Thoracic aorta (tissue), 2 donors: ENCODE results near the gene HBG2. TPM values are rescaled to one million over a fixed set of nuclear protein-coding genes. Genes with fewer than 3 reads are reported as not detected.

Experiments used
- ATAC-seq: fragments of 150-250 bp; one replicate; pipeline ENCODE4 v1.8.0; 2017; ENCODE audit warnings: low read depth; ENCODE audit not compliant: insufficient number of reproducible peaks, low FRiP score
- DNase-seq: peaks from one replicate; pipeline ENCODE4 v3.0.0-alpha.2; 2020; ENCODE audit warnings: low spot score
- H3K27ac ChIP-seq, 2 donors: fragments of 200-600 bp; sonication (generic); 1 replicate in 1 of 2; 2 replicates in 1 of 2; pipeline ENCODE4 v1.5.1; 2016; ENCODE audit warnings: mild to moderate bottlenecking in 2 of 2, moderate library complexity in 2 of 2
- H3K27me3 ChIP-seq: fragments of 200-600 bp; sonication (generic); replicated peaks from 2 replicates; pipeline ENCODE4 v1.6.0; 2016; ENCODE audit warnings: mild to moderate bottlenecking; ENCODE audit not compliant: insufficient read depth
- H3K36me3 ChIP-seq: fragments of 200-600 bp; sonication (generic); one replicate; pipeline ENCODE4 v1.5.1; 2016
- H3K4me1 ChIP-seq, 2 donors: fragments of 200-600 bp; sonication (generic); 1 replicate in 1 of 2; 2 replicates in 1 of 2; pipeline versions ENCODE4 v1.5.1 to v1.6.0; 2016; ENCODE audit warnings: low read depth in 2 of 2, mild to moderate bottlenecking in 1 of 2; ENCODE audit not compliant: control insufficient read depth in 1 of 2
- H3K4me3 ChIP-seq: fragments of 200-600 bp; sonication (generic); 2 replicates; pipeline ENCODE4 v1.5.1; 2016; ENCODE audit warnings: mild to moderate bottlenecking
- H3K9me3 ChIP-seq: fragments of 200-600 bp; sonication (generic); 2 replicates; pipeline ENCODE4 v1.5.1; 2016
- total RNA-seq, 2 donors: library from RNA; depleted of rRNA; stranded (reverse); fragments of >200 nt; gene quantifications; one replicate each; pipeline versions ENCODE4 v1.1.0 to v1.2.3, GENCODE V29; 2016
- TF ChIP-seq, protein P1 (sequence below): fragments of 200-600 bp; sonication (generic); IDR thresholded peaks from one replicate; pipeline ENCODE4 v1.5.1; 2019; ENCODE audit warnings: antibody characterized with exemption

The HBG2 gene
- total RNA-seq, 2 donors from 2014 or later, result not detected

DNA sequence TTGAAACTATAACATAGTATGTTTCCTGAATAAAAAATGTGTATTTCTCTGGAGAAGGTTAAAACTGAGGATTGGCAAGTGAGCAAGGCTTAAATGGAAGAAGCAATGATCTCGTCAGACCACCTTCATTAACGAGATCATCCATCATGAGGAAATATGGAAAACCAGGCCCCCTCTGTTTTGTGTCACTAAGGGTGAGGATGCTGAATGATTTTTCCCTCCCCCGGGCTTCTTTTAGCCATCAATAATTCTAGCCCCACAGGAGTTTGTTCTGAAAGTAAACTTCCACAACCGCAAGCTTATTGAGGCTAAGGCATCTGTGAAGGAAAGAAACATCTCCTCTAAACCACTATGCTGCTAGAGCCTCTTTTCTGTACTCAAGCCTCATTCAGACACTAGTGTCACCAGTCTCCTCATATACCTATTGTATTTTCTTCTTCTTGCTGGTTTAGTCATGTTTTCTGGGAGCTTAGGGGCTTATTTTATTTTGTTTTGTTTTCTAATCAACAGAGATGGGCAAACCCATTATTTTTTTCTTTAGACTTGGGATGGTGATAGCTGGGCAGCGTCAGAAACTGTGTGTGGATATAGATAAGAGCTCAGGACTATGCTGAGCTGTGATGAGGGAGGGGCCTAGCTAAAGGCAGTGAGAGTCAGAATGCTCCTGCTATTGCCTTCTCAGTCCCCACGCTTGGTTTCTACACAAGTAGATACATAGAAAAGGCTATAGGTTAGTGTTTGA, 21.0 kb upstream of the HBG2 start:
- no peak for DNase-seq
- H3K27me3 ChIP-seq, result no peaks in the 10 kb centered on the region
- ATAC-seq, result no peak
- TF ChIP-seq, protein P1, sequence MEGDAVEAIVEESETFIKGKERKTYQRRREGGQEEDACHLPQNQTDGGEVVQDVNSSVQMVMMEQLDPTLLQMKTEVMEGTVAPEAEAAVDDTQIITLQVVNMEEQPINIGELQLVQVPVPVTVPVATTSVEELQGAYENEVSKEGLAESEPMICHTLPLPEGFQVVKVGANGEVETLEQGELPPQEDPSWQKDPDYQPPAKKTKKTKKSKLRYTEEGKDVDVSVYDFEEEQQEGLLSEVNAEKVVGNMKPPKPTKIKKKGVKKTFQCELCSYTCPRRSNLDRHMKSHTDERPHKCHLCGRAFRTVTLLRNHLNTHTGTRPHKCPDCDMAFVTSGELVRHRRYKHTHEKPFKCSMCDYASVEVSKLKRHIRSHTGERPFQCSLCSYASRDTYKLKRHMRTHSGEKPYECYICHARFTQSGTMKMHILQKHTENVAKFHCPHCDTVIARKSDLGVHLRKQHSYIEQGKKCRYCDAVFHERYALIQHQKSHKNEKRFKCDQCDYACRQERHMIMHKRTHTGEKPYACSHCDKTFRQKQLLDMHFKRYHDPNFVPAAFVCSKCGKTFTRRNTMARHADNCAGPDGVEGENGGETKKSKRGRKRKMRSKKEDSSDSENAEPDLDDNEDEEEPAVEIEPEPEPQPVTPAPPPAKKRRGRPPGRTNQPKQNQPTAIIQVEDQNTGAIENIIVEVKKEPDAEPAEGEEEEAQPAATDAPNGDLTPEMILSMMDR, result no peak
- no peaks in the 10 kb centered on the region for H3K9me3 ChIP-seq
- no peaks in the 10 kb centered on the region for H3K4me1 ChIP-seq
- no peak overlapping the region for H3K4me3 ChIP-seq
- no peak overlapping the region for H3K27ac ChIP-seq
- no peaks in the 10 kb centered on the region for H3K36me3 ChIP-seq

DNA sequence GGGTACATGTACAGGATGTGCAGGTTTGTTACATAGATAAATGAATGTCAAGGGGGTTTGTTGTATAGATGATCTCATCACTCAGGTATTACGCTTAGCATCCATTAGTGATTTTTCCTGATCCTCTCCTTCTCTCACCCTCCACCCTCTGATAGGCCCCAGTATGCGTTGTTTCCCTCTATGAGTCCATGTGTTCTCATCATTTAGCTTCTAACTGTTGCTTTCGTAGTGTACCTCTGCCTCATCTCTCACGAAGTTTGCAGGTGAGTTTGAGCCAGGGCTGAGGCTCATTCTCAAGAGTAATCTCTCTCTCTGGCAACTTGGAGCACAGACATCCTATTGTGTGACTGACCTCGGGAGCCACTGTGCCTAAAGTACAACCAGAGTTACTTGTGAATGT, 19.8 kb upstream of the HBG2 start:
- DNase-seq, result no peak
- TF ChIP-seq, protein P1, result no peak
- Histone ChIP-seq H3K36me3 (no peaks in the 10 kb centered on the region), H3K9me3 (no peaks in the 10 kb centered on the region), H3K27ac (no peak overlapping the region), H3K27me3 (no peaks in the 10 kb centered on the region), H3K4me3 (no peak overlapping the region), H3K4me1 (no peaks in the 10 kb centered on the region)
- no peak for ATAC-seq

DNA sequence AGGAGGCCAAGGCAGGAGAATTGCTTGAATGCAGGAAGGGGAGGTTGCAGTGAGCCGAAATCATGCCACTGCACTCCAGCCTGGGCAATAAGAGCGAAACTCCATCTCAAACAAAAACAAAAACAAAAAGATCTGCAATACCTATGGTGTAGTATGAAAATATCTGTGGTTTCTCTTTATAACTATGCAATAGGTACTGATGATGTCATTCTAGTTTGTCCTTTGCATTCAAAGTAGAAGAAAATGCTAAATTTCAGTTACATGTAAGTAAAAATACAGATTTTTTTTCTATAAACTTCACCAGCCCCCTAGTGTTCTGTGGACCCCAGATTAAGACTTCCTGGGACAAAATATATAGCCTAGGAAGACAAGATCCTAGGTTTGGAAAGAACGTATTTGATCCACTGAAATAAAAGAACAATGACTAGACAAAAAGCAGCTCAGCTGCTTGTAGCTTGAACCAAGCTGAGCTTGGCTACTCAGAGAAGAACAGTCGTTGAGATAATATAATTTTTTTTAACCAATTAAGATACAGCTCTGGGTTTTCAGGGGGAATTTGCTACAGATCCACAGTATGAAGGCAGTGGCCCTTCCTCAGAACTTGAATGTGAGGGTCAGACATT, 17.9 kb upstream of the HBG2 start:
- no peak overlapping the region for H3K27ac ChIP-seq
- no peak overlapping the region for H3K4me3 ChIP-seq
- H3K4me1 ChIP-seq, result no peaks in the 10 kb centered on the region
- H3K27me3 ChIP-seq, result no peaks in the 10 kb centered on the region
- no peak for ATAC-seq
- TF ChIP-seq, protein P1, result no peak
- no peaks in the 10 kb centered on the region for H3K36me3 ChIP-seq
- H3K9me3 ChIP-seq, result no peaks in the 10 kb centered on the region
- DNase-seq, result no peak

DNA sequence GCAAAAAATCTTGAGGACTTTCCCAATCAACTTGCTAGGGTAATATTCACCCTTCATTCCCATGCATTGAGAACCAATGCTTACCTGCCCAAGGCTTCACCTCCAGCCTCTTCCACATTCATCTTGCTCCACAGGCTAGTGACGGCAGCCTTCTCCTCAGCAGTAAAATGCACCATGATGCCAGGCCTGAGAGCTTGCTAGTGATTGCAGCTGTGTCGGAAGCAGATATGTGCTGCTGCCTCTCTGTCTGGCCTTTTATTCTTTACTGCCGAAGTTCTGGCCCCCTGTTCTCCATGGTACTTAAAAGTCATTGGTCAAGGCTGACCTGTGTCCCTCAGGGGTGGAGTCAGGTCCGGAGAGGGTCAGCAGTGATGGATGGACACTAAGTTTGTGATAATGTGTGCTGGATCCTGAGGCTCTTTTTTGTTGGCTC, 15.2 kb upstream of the HBG2 start, which contains the start of gene HBE1:
TSS of gene HBE1 (minus strand) at position 231 of the 433 bp plus-strand sequence. CDS start at position 176, 55 bp downstream.
- DNase-seq (no peak), ATAC-seq (no peak)
- TF ChIP-seq, protein P1, result no peak
- no peaks in the 10 kb centered on the region for H3K4me1 ChIP-seq
- H3K36me3 ChIP-seq, result no peaks in the 10 kb centered on the region
- H3K9me3 ChIP-seq, result no peaks in the 10 kb centered on the region
- no peak within 1 kb of the TSS for H3K27ac ChIP-seq
- no peak within 1 kb of the TSS for H3K4me3 ChIP-seq
- H3K27me3 ChIP-seq, result no peaks in the 10 kb centered on the region

DNA sequence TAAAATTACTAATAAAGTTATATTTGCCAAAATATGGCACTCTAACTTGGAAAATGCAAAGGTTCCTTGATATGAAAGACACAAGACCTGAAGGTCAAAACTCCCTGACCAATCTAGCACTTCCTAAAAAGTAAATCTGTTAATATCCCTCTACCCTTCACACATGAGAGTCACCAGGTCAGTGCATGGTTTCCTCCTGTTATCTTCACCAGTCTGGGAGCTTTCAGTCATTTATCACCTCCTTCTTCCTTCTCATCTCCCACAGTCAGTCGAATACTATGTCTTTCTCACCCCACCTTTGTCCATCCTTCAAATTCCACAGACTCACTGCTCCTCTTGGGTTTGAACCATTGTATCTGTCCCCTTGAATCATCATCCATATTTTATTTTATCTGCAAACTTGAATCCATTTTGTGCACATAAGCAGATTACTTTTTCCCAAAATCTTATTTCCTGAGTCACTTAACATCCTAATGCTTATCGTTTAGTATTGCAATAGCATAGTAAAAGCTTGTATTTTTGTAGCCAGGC, 12.5 kb upstream of the HBG2 start:
- Histone ChIP-seq H3K36me3 (no peaks in the 10 kb centered on the region), H3K9me3 (no peaks in the 10 kb centered on the region), H3K27ac (no peak overlapping the region), H3K4me3 (no peak overlapping the region), H3K4me1 (no peaks in the 10 kb centered on the region), H3K27me3 (no peaks in the 10 kb centered on the region)
- ATAC-seq (no peak), DNase-seq (no peak)
- TF ChIP-seq, protein P1, result no peak
